GM21360 (cell line): ENCODE measurements around the gene MYCBPAP.

Experiments
- ATAC-seq: cut with Tn5 transposase; IDR thresholded peaks from one replicate; pipeline ENCODE4 v1.9.1; 2021; ENCODE audit warnings: mild to moderate bottlenecking, moderate library complexity; ENCODE audit not compliant: unreplicated experiment

Gene MYCBPAP

GRCh38 chr17:50487213-50488096 lies 20.8 kb upstream of the MYCBPAP start:
- ATAC-seq: no peak

- ATAC-seq: no peak
Measured at GRCh38 chr17:50488880-50489279, 19.4 kb upstream of the MYCBPAP start.

GRCh38 chr17:50491505-50491904 lies 16.7 kb upstream of the MYCBPAP start:
- ATAC-seq: no peak

GRCh38 chr17:50492214-50492613 lies 16.0 kb upstream of the MYCBPAP start:
- ATAC-seq: no peak

- no peak for ATAC-seq
Measured at GRCh38 chr17:50493744-50494143, 14.5 kb upstream of the MYCBPAP start.

GRCh38 chr17:50495217-50495823 lies 12.9 kb upstream of the MYCBPAP start:
- ATAC-seq: no peak

GRCh38 chr17:50495918-50496317 lies 12.3 kb upstream of the MYCBPAP start:
- no peak for ATAC-seq

- no peak for ATAC-seq
Measured at GRCh38 chr17:50498021-50498874, 10.0 kb upstream of the MYCBPAP start.

- no peak for ATAC-seq
Measured at GRCh38 chr17:50499270-50499669, 9.0 kb upstream of the MYCBPAP start.

GRCh38 chr17:50499721-50500120 lies 8.5 kb upstream of the MYCBPAP start:
- no peak for ATAC-seq

GRCh38 chr17:50501054-50501453 lies 7.2 kb upstream of the MYCBPAP start:
- ATAC-seq: no peak

GRCh38 chr17:50502301-50502990 lies 5.8 kb upstream of the MYCBPAP start:
- ATAC-seq: no peak

- no peak for ATAC-seq
Measured at GRCh38 chr17:50505591-50506130, 2.6 kb upstream of the MYCBPAP start.

- ATAC-seq: no peak
Measured at GRCh38 chr17:50506298-50506697, 1.9 kb upstream of the MYCBPAP start.

- no peak for ATAC-seq
Measured at GRCh38 chr17:50508573-50509460, 578 bp downstream of the MYCBPAP start.

GRCh38 chr17:50511058-50511457 lies 2.8 kb downstream of the MYCBPAP start:
- ATAC-seq: no peak

GRCh38 chr17:50513495-50513894 lies 5.3 kb downstream of the MYCBPAP start:
- no peak for ATAC-seq

GRCh38 chr17:50514388-50514787 lies 6.1 kb downstream of the MYCBPAP start:
- no peak for ATAC-seq

- ATAC-seq: no peak
Measured at GRCh38 chr17:50514936-50515702, 6.9 kb downstream of the MYCBPAP start.
